Activated CD4-positive, alpha-beta T cell treated with anti-CD3 and anti-CD28 coated beads, Interleukin-10, Interleukin-2, amounts not matched to agents 100 ng/mL and 50 ng/mL, durations not matched to agents 16 hours and 8 hours (primary cell): ENCODE results near the gene LGALS16.
"Not testable (repeated sequence)": the region's sequence is repeated elsewhere in the genome, so short reads cannot be mapped to it uniquely, and the experiment has no call there.

Experiments
- DNase-seq: peaks from one replicate; pipeline ENCODE4 v3.0.0-alpha.2; 2020

LGALS16 gene

DNA sequence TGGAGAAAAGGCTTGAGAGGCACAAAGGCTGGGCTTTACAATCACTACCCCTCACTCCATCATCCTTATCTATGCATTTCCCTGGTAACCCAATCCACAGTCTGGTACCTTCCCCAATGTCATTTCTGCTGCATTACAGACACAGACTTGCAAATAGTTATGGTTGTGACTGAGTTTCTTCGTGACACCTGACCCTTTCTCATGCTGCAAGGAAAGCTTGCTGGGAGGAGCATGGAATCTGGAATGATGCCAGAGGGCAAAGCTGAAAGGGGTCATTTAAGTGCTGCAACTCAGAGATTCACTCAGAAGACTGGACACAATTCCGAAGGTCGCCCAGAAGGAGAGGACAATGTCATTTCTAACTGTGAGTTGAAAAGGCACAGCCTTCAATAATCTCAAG, at the start of gene LGALS16:
TSS of gene LGALS16 (plus strand) at position 301 of the 400 bp plus-strand sequence. CDS start at position 350, 49 bp downstream.
- DNase-seq: no peak

DNA sequence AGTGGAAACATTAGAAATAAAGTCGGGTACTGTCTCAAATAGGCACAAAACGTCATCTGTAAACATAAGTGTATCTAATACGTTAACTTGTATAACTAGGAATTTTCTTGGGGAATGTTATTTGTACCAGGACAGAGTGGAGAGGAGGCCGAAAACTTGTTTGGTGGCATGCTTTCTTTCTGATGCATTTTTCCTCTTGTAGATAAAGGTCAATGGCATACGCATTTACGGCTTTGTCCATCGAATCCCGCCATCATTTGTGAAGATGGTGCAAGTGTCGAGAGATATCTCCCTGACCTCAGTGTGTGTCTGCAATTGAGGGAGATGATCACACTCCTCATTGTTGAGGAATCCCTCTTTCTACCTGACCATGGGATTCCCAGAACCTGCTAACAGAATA, 48.7 kb upstream of the LGALS16 start:
- DNase-seq: no peak

- DNase-seq: no peak
These were observed 48.2 kb upstream of the LGALS16 start for GRCh38 chr19:39607561-39607960.

DNA sequence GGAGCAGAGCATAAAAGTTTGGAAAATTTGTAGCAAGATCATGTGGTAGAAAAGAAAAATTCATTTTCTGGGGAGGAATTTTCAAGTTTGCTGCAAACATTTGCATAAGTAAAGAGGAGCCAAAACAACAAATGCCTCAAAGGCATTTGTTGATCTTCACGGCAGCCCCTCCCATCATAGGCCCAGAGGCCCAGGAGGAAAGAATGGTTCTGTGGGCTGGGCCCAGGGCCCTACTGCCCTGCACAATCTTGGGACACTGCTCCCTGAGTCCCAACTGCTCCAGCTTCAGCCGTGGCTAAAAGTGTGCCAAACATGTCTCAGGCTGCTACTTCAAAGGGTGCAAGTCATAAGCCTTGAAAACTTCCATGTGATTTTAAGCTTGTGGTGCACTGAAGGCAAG, 42.1 kb upstream of the LGALS16 start:
- DNase-seq: no peak

DNA sequence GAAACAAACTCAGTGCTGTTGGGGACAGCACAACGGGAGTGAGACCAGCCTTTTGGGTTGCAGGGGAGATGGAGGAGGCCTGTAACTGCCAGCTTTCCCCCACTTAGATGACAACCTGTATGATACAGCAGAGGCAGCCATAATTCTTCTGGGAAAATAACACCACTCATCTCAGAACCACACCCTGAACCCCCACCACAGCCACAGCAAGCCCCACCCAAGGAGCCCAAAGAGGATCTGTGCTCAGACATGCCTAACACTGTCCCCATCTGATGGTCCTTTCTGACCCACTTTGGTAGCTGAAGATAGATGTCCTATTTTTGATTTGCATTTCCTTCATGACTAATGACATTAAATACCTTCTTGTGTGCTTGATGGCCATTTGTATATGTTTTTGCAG, 38.0 kb upstream of the LGALS16 start:
- no peak for DNase-seq

GRCh38 chr19:39623946-39624345, 31.8 kb upstream of the LGALS16 start:
- DNase-seq: no peak

DNA sequence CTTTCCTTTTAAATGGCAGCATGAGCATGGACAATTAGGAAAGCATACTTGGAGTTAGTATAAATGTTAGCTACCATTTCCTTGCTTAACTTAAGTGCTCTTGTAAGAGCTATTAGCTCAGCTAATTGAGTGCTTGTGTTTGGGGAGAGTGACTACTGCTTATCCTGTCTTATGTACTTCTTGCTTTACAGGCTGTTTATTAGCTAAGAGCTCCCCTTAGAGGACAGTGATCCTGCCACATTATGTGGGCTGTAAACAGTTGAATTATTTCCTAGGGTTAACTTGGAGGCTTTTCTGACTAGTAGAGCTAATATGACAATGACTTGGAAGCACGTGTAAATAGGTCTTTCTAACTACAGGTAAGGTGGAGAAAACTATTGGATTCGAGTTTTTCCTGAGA, 28.1 kb upstream of the LGALS16 start:
- not testable (repeated sequence) for DNase-seq

DNA sequence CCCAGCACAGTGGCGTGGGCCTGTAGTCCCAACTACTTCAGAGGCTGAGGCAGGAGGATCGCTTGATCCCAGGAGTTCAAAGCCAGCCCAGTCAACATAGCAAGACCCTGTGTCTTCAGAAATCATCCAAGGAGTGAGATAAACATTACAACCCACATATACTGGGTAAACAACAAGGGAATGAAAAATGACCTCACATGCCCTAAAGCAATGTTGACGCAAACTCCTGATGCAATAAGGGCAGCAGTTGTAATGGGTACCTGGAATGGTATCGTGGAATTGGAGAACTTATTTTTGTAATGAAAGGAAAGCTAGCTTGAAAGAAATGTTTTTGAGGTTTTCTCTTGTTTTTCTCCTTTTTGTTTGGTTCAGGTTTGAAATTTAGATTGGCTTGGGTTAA, 24.5 kb upstream of the LGALS16 start:
- DNase-seq: no peak

- no peak for DNase-seq
These were observed 24.1 kb upstream of the LGALS16 start for GRCh38 chr19:39631626-39632025.

DNA sequence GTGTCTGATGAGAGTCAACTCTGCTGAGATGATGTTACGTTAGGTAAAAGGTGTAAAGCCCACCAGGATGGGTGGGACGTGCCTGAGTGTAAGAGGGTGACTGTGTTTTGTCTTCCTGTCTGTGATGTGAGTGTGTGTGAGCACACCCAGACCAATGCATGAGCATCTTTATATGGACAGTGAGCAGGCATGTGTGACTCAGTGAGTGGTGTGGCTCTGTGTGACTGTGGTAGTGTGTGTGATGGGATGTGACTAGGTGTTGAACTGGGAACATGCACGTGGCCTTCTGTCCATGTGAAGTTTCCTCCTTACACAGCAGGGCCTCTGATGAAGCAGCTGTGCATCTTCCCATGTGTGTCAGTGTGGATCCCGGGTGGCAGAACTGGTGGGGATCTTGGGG, 17.8 kb upstream of the LGALS16 start:
- no peak for DNase-seq

DNA sequence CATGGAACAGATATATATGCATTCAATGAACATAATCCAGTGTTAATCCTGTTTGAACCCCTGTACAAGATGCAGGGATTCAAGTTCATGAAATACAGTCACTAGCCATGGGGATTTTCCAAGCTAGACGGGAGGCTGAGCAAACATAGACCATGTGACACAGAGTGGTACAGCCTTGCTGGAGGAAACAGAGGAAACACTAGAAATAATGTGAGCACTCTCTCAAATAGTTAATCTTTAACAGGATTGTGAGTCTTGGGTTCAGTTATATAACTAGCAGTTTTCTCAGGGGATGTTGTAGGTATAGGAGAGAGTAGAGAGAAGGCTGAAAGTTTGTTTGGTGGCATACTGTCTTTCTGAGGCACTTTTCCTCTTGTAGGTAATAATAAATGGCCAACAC, 13.9 kb upstream of the LGALS16 start:
- no peak for DNase-seq

DNA sequence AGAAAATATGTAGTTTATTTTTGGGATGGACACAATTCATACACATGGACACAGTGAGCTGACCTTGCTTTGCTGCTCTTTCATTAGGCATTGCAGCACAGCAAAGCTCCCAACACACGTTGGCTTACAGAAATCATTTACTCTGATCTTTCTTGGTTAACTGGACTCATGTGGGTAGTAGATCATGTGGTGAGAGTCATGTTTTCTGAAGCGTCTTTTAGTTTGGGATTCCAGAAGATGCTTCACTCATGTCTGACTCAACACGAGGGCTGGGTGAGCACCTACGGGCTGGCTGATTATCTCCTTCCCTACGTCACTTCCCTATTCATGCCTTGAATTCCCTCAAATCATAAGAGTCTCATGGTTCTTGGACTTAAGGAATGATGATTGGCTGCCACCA, 12.1 kb upstream of the LGALS16 start:
- DNase-seq: no peak

DNA sequence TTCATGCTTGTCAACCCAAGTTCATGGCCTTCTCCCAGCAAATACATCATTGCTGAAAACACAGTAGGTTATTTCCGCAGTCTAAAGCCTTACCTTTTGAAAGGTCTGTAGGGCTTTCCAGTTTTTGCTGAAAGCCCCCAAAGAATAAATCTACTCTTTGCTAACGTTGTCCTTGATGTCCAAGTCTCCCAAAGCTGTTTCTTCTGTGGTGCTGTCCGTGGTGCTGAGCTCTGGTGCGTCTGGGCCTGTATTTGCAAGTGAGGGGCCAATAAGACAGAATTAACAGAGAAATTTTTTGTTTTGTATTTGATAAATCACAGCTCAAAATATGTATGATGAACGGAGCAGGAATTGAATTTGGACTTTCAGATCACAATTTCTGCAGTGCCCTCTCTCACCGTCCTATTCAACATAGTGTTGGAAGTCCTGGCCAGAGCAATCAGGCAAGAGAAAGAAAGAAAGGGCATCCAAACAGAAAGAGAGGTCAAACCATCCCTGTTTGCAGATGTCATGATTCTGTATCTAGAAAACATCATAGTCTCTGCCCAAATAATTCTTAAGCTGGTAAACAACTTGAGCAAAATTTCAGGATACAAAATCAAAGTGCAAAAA, 9.8 kb upstream of the LGALS16 start:
- DNase-seq: no peak

- DNase-seq: no peak
These were observed 7.8 kb upstream of the LGALS16 start for GRCh38 chr19:39647918-39648317.

- no peak for DNase-seq
These were observed 4.1 kb downstream of the LGALS16 start for GRCh38 chr19:39659791-39660190.

DNA sequence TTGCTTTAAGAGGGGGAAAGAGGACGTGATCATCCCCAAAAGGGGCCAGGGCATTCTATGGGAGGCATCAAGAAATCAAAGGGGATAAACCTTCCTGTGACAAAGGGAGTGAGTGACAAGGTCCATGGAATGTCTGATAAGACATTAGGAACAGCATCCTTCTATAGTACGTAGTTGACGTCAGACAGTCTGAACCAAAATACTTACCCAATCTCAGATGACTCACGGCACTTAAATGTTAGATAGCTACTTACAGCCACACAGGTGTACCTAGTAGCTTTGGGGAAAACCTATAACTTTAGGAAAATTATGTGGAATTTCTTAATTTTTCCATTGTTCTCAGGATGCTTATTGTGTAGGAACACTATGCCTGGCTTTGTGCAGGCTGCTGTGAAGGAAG, 4.9 kb downstream of the LGALS16 start:
- DNase-seq: no peak

DNA sequence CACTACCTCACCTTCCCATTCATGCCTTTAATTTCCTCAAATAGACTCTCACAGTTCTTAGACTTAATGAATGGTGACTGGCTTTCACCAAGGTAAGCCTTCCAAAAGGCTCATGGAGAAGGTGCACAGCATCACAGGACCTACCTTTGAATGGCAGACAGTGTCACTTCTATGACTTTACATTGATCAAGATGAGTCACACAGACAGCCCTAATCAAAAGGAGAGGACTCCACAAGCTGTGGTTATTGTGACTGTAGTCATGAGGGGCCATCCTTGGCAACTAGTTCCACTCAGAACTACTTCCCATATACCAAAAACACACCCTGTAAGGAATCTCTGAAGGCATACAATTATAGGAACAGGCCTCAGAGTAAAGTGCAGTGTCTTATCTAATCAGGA, 5.9 kb downstream of the LGALS16 start:
- DNase-seq: no peak

GRCh38 chr19:39669860-39670259, 14.1 kb downstream of the LGALS16 start:
- DNase-seq: not testable (repeated sequence)

- DNase-seq: no peak
These were observed 15.3 kb downstream of the LGALS16 start for GRCh38 chr19:39670998-39671397.

DNA sequence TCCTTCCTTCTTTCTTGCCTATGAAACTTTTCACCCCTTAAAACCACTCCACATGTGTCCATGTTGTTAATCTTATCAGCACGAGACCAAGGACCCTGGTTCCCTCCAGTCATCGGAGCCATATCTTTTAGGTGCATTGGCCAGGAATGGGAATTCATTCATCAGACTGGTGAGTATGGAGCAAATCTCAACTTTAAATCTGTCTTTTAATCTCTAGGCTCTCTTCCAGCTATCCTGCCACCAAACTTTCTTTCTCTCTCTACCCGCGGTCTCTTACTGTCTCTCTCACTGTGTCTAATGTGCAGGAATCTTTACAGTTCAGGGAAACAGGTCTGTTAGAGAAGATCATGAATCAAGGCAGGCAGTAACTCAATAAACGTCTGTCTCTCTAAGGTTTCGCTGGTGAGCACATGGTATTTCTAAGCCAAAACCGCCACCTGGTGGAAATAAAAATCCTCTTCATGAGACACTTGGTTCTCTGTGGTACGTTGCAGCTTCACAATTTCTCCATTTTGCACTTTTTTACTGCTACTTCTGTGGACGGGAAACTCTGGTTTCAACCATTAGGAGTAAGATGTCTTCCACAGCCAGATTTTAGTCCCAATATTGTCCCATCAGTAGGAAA, 16.1 kb downstream of the LGALS16 start:
- peak; percentile 77 for DNase-seq

DNA sequence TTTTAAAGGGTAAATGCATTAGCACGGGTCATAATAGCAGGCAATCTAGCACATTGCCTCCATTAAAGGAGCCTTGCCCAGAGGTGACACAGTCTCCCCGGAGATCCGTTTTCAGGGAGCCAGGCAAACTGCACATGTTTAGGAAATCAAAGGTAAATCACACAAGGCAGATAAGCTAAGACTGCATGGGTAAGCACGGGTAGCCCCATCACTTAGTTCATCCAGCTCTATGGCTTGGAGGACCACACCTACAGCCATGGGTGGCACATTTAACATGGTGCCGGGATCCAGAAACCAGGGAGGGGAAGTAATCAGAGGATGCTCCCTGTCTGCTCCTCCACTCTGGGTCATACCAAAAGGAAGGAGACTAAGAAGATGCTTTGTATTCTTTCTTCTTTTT, 16.8 kb downstream of the LGALS16 start:
- no peak for DNase-seq

DNA sequence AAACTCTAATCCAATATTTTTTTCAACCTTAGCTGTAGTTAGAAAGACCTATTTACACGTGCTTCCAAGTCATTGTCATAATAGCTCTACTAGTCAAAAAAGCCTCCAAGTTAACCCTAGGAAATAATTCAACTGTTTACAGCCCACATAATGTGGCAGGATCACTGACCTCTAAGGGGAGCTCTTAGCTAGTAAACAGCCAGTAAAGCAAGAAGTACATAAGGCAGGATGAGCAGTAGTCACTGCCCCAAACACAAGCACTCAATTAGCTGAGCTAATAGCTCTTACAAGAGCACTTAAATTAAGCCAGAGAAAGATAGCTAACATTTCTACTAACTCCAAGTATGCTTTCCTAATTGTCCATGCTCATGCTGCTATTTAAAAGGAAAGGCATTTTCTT, 18.1 kb downstream of the LGALS16 start:
- peak; percentile 62 for DNase-seq

GRCh38 chr19:39676004-39676403, 20.3 kb downstream of the LGALS16 start:
- DNase-seq: peak; percentile 90

- peak; percentile 39 for DNase-seq
These were observed 22.5 kb downstream of the LGALS16 start for GRCh38 chr19:39677961-39678889.
